GM18909 (cell line): ENCODE data around the gene NAPSA.

Source experiments
- ATAC-seq: cut with Tn5 transposase; IDR thresholded peaks from one replicate; pipeline ENCODE4 v1.9.1; 2021; ENCODE audit warnings: mild to moderate bottlenecking; ENCODE audit not compliant: unreplicated experiment, poor library complexity

NAPSA gene

DNA sequence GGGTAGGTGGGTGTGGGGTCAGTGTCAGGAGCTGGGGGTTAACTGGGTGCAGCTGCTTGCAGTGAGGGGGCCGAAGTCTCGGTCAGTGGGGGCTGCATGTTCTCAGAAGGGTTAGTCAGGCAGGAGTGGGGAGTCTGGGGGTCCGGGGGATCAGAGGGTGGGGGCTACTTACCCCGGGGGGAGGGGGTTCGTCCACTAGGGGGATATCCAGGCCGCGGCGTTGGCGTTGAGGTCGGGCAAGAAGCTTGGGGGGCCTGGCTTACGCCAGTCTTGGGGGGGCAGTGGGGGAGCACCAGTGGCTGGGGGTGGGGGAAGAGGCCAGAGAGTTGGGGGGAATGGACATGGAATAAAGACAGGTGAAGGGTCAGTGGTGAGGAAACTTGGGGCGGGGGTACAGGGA, 45.4 kb downstream of the NAPSA start:
- no peak for ATAC-seq

DNA sequence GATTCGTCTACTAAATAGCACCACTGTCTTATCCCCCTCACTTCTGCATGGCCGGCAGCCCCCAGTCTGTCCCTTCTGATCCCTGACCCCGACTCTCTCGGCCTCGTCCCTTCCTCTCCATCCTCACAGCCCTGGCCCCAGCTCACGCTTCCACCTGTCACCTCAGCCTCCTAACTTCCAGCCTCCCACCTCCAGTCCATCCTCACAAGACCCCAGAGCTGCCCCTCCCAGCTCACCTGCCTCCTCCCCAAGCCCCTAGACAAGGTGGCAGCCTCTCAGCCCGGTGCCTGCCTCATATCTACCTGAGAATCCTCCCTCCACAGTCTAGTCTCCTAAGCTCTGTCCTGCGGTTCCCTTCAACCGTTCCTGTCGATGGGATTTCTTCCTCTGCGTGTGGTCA, 46.3 kb downstream of the NAPSA start:
- ATAC-seq, result no peak

DNA sequence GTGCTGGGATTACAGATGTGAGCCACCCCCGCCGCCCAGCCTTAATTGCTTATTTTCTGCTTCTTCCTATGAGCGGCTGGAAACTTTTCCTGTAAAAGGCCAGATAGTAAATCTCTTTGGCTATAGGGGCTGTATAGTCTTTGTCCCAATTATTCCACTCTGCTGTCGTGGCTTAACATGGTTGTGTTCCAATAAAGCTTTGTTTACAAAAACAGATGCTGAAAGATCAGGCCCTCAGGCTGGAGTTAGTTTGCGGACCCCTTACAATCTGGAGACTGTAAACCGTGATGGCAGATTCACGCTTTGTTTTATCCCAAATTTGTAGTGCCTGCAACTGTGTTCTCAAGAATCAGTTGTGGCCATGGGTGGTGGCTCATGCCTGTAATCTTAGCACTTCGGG, 47.0 kb downstream of the NAPSA start:
- ATAC-seq, result no peak

DNA sequence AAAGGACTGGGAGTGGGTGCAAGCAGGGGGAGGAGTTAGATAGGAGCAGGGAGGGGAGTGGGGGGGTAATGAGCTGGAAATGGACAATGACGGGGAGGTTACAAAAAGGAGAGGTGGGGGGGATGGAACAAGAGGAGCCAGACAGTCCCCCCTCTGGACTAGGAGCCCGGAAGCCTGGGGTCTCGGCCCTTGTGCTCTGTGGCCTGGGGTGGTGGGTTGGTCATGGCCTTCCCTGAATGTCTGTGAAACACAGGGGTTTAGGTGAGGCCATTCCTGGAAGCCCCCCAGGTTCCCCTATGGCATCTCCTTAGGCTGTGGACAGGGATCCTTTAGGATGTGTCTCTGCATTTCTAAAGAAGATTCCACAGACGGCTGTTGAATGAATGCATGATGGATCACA, 48.3 kb downstream of the NAPSA start:
- ATAC-seq, result no peak

DNA sequence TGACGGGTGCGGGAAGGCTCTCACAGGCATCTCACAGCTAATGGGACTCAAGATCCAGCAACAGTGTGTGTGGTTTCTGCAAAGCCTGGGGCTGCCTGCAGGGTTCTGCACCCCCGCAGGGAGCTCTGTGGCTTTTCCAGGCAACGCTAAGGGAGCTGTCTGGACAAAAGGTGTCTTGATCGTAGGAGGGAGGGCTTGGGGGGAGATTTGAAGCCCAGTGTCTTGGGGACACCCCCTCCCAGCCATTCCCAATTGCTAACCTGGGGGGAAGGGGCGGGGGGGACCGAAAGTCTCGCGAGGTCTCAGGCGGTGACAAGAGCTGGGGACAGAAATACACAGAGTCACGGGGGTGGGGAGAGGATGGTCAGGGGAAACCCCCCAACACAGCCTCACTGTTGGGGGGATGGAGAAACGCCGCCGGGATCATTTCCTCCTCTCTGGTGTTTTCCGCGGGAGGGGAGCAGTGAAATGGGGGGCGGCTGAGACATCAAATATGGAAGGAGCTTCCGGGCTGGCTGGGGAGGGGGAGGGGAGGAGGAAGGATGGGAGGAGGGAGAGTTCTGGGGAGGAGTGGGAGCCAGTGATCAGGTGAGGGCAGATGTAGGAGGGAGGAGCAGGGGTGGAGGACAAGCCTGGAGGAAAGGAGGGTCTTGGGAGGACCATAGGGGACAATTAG, 49.5 kb downstream of the NAPSA start:
- no peak for ATAC-seq

DNA sequence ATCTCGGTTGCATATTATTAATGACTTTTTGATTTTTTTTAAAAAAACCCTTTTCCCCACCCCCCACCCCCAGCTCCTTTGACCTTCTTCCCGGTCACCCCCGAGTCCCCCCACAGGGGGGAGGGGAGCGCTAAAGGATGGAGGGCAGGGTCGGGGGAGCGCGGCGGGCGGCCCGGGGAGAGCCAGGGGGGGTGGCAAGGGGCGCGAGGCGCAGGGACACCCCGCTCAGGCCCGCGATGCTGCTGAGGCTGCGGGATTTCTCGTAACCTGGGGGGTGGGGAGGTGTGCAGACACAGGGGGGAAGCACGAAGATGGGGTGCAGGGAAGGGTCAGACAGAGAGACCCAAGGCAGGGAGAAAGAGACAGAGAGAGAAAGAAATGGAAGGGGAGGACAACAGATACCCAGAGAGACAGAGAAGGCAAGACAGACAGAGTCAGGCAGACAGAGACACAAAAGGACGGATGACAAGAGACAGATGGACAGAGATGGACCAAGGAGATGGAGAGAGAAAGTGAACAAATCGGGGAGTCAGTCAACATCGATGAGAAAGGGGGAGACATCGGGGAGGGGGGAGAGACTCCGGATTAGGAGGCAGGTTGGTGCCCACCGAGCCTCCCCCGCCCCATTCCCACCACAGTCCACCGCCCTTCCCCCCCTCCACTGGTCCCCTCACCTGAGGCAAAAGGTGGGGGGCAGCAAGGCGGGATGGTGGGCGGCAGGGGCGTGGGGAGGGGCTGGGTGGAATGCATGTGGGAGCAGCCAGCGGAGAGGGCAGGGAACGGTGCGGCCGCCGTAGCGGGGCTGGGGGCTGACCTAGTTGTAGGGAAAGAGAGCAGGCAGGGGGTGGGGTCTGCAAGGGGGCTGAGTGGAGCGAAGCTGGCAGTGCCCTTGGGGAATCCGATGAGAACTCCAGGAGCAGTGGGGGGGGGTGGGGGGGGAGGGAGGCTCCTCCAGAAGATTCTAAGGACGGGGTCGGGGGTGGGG, 50.4 kb downstream of the NAPSA start:
- no peak for ATAC-seq

DNA sequence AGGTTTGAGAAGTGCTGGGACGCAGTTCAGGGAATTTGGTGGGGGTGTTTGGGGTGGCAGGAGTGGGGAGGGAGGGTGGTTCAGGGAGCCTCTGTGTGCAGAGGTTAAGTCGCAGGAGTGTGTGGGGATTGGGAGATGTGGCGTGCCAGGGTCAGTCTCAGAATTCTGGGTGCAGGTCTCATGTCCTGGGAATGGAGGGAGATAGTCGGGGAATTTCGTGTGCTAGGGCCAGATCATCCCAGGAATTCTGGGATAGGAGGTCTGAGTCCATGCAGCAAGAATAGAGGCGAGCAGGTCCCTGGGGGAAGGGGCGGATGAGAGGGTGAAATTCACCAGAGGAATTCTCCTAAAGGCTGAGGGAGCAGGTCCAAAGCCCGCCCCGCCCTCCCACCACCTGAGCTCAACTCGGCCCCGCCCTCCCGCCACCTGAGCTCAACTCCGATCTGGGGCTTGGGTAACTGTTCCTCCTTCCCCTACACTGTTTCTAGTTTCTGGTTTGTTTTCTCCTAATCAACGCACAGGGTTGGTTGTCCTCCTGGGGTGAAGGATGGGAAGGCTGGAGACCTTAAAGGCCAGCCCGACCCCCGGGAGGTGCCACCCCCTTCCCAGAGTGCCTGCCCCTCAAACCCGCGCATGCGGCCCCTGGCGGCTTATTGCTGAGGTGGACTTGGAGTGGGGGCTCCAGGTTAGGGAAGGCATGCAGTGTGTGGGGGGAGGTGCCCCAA, 51.5 kb downstream of the NAPSA start:
- no peak for ATAC-seq

DNA sequence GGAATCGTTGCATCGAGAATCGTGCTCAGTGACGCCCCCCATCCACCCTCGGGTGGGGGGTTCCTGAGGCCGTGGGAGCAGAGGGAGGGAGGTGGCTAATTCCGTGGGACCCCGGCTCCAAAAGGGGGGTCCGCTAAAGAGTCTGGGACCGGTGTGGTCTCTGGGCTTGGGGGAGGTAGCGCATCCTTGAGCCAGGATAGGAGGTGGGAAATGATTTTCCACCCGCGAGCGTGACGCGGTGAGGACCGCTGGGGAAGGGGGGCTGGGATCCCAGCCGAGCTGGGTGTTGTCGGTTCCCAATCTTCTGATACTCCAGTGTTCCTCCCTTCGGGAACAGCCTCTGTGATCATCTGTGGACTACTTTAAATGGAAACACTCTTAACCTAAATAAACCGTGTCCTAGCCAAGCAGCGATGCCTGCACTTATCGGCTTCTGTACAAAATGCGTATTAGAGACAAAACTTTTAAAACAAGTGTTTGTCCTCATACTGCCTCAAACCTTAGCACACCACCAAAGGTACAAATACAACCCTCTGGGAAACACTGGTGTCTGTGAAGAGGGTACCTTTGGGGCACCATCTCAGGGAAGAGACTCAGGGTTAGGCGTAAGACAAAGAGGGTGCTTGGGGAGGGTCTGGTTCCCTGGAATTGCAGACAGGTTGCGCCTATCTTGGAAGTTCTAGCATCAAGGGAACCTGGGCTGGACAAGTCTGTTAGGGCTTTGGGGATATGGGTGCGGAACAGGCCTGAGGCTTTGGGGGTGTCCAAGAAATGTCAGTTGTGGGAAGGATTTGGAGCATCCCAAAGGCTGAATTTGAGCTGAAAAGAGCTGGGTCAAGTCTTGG, 52.2 kb downstream of the NAPSA start:
- ATAC-seq, result no peak

DNA sequence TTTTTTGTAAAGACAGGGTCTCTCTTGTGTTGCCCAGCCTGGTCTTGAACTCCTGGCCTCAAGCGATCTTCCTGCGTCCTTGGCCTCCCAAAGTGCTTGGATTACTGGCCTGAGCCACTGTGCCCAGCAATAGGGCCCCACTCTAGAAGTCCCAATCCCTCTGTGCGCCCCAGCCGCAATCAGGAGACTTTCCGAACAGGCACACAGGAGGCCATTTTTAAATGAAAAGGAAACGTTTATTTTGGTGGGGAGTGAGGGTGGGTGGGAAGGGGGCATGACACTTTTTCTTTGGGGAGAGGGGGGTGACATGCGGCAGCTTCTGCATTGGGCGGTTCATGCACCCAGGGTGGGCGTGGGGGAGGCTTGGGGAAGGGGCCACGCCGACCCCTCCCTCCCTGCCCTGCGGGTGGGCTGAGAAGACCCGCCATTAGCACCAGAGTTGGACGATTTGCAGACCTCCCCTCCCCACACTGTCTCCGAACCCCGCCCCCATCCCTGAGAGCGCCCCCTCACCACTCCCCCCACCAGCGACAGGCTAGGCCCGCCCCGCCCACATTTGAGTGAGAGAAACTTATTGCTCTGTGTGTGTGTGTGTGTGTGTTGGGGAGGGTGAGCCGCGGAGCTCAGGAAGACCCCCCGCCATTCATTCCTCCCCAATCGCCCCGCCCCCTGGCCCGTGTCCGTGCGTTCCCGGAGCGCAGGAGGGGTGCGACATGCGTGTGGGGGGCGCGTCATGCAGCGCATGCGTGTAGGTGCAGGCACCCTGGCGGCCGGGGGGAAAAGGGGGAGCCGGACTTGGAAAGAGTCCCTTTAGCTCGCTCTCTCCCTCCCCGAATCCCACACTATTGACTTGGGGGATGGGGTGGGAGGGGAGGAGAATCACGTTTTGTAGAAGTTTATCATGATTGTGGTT, 53.5 kb downstream of the NAPSA start:
- ATAC-seq, result no peak

DNA sequence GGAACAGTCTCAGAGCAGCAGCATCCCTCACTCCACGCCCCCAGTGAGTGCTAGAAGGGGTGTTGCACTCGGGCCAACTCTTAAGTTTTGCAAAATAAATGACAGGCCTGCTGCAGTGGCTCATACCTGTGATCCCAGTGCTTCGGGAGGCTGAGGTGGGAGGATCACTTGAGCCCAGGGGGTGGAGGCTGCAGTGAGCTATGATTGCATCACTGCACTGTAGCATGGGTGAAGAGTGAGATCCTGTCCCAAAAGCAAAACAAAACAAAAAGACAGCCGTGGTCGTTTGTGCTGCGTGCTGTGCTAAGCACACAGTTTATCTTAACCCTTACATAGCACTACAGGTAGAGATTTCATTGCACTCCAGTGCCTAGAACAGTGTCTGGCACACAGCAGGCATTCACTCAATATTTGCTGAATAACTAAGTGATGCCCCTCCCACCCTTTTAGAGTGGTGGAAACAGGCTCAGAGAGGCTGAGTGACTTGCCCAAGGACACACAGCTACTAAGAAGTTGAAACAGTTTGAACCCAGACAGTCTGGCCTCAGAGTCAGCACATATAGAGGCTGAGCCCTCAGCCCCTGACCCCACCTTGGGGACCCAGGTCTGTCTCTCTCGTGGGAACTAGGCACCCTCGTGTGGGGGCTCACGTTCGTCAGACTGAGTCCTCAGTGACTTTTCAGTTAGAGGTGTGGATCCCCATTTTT, 54.5 kb downstream of the NAPSA start:
- ATAC-seq, result no peak

DNA sequence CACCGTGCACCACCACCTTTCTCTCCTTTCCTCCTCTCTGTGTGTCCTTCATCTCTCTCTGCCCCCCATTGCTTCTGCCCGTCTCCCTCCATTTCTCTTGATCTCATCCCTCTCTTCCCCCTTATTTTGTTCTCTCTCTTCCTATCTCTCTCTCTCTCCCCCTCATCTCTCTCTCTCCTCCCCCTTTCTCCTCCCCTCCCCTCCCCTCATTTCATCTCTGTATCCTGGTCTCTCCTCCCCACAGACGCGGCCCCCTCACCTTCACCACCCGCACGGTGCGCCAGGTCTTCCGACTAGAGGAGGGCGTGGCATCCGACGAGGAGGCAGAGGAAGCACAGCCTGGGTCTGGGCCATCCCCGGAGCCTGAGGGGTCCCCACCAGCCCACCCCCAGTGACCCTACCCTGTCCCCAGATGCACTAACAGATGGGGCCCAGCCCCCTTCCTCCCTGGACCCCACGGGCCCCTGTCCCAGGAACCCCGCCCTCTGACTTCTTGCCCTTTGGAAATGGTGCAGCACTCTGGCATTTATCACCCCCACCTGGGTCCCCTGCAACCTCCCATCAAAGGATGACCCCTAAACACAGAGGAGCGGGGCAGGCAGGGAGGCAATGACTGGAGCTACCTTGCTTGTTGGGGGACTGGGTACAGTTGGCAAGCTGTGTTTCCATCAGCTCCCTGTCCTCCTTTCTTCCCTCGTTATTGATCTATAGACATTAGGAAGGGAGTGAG, 55.9 kb downstream of the NAPSA start:
- no peak for ATAC-seq

DNA sequence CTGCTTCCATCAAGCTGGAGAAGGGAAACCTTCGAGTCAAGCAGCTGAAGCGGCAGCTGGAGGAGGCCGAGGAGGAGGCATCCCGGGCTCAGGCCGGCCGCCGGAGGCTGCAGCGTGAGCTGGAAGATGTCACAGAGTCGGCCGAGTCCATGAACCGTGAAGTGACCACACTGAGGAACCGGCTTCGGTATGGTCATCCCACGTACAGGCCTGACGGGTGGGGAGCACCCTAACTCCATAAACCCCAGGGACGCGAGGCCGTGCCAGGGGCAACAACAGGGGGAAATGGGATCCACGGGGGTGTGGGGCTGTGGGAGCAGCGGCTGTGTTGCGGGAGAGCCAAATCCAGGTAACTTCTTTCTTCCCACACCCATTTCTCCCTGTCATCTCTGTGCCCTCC, 56.4 kb downstream of the NAPSA start:
- ATAC-seq, result no peak
